LNCAP (cell line): Measurements from ENCODE around the gene DPH5.

Source experiments
- CTCF ChIP-seq: fragments of 450-650 bp; IDR thresholded peaks from 2 replicates; pipeline ENCODE4 v1.5.1; 2017; ENCODE audit warnings: mild to moderate bottlenecking

Gene DPH5

GRCh38 chr1:101000131-101000873 is 25.3 kb downstream of the DPH5 start:
- TF ChIP-seq CTCF, result no peak

- TF ChIP-seq CTCF, result no peak
Measured at GRCh38 chr1:100998426-100998825, 27.2 kb downstream of the DPH5 start.

GRCh38 chr1:100995198-100995988 is 30.2 kb downstream of the DPH5 start:
- no peak for TF ChIP-seq CTCF

GRCh38 chr1:100989306-100990077 is 36.1 kb downstream of the DPH5 start:
- TF ChIP-seq CTCF, result no peak

GRCh38 chr1:100988121-100988520 is 37.5 kb downstream of the DPH5 start:
- TF ChIP-seq CTCF, result no peak

- TF ChIP-seq CTCF, result no peak
Measured at GRCh38 chr1:100982793-100983192, 42.8 kb downstream of the DPH5 start.

- TF ChIP-seq CTCF, result no peak
Measured at GRCh38 chr1:100979631-100980030, 46.0 kb downstream of the DPH5 start.
